Right atrium auricular region (tissue), 2 donors: Measurements from ENCODE around the gene NF1. TPM values are rescaled to one million over a fixed set of nuclear protein-coding genes. Genes with fewer than 3 reads are reported as not detected.

ENCODE experiments used
- DNase-seq: peaks from one replicate; pipeline ENCODE4 v3.0.0-alpha.2; 2019; ENCODE audit warnings: low spot score
- H3K27ac ChIP-seq, 2 donors: fragments of 200-600 bp; sonication (generic); 1 replicate in 1 of 2; 2 replicates in 1 of 2; pipeline ENCODE4 v1.5.1; 2016 to 2019
- H3K27me3 ChIP-seq, 2 donors: fragments of 200-600 bp; sonication (generic); one replicate each; pipeline versions ENCODE4 v1.5.1 to v1.6.0; 2017 to 2019
- H3K36me3 ChIP-seq: fragments of 200-600 bp; sonication (generic); one replicate; pipeline ENCODE4 v1.5.1; 2016
- H3K4me1 ChIP-seq, 2 donors: fragments of 200-600 bp; sonication (generic); one replicate each; pipeline versions ENCODE4 v1.5.1 to v1.6.0; 2017 to 2019
- H3K4me3 ChIP-seq, 2 donors: fragments of 200-600 bp; sonication (generic); 1 replicate in 1 of 2; 2 replicates in 1 of 2; pipeline ENCODE4 v1.5.1; 2017 to 2019; ENCODE audit warnings: mild to moderate bottlenecking in 1 of 2, moderate library complexity in 1 of 2
- H3K9me3 ChIP-seq, 2 donors: fragments of 200-600 bp; sonication (generic); one replicate each; pipeline ENCODE4 v1.5.1; 2019
- total RNA-seq, 2 donors: library from RNA; depleted of rRNA; stranded (reverse); fragments of >200 nt; gene quantifications; one replicate each; pipeline ENCODE4 v1.1.0, GENCODE V29; 2016
- TF ChIP-seq, protein P1 (sequence below), 2 donors: fragments of 200-600 bp; sonication (generic); IDR thresholded peaks; one replicate each; pipeline ENCODE4 v1.5.1; 2019; ENCODE audit warnings: antibody characterized with exemption in 2 of 2

The NF1 gene
- total RNA-seq, 2 donors from 2014 or later, result 47.5 to 51.4 TPM

DNA sequence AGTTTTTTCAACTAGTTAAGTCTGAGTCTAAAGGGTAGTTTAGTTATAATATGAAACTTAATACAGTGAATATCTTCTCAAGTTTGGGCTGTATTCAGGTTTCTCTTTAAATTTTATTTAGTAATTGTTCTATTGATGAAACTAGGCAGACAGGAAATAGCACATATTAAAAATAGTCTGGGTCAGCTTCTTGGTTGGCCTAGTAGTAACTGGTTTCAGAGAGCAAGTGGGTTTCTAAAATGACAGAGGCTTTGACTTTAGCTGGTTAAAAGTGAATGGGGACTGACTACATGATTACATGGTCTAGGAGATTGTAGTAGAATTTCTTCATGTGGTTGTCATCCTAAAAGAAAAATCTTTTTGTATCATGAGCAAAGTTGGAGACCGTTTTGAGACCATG is 155.5 kb downstream of the NF1 start:
- TF ChIP-seq, protein P1, sequence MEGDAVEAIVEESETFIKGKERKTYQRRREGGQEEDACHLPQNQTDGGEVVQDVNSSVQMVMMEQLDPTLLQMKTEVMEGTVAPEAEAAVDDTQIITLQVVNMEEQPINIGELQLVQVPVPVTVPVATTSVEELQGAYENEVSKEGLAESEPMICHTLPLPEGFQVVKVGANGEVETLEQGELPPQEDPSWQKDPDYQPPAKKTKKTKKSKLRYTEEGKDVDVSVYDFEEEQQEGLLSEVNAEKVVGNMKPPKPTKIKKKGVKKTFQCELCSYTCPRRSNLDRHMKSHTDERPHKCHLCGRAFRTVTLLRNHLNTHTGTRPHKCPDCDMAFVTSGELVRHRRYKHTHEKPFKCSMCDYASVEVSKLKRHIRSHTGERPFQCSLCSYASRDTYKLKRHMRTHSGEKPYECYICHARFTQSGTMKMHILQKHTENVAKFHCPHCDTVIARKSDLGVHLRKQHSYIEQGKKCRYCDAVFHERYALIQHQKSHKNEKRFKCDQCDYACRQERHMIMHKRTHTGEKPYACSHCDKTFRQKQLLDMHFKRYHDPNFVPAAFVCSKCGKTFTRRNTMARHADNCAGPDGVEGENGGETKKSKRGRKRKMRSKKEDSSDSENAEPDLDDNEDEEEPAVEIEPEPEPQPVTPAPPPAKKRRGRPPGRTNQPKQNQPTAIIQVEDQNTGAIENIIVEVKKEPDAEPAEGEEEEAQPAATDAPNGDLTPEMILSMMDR (IDR thresholded peaks at IDR 0.05), result no peak
- no peaks in the 10 kb centered on the region for H3K36me3 ChIP-seq
- no peaks in the 10 kb centered on the region for H3K9me3 ChIP-seq
- no peak for DNase-seq
- H3K27ac ChIP-seq, result no peak overlapping the region
- H3K4me1 ChIP-seq, result peaks cover 0 to 16% of the 10 kb centered on the region in 2 donors
- no peak overlapping the region for H3K4me3 ChIP-seq
- H3K27me3 ChIP-seq, result no peaks in the 10 kb centered on the region

DNA sequence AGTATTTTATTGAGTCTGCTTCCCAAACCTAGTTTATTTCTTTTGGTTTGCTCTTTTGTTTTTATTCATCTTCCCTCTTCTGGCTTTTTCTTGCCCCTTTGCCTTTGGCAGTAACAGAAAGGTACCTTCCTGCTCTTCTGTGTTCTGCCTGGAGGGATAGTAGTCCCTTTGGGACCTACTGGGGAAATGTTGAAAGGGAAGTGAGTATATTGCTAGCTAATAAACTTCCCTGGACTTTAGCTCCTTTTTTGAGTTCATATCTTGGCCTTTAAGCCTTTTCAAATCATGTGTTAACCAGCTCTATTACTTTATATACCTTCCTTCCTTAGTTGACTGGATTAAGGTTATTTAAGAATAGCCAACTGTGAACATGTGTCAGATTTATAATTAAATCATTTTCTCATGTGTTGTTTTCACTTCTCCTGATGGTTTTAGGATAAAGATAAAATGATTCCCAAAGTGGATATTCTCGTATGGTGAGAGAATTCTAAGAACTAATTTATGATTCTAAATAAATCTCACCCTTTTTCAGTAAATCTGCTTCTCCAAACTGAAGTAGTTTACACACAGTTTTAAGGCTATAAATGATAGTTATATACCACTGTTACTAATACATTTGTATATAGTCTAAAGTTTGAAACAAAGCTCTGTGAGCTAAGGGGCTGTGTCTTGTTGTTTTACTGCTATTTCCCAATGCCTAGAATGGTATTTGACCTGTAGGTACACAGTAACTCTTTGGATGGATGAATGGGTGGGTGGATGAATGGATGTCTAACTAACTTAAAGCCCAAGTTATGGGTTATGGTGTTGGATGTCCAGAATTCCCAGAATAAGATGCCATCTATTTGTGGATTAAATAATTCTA is 156.6 kb downstream of the NF1 start:
- no peak for DNase-seq
- Histone ChIP-seq H3K36me3 (no peaks in the 10 kb centered on the region), H3K4me3 (no peak overlapping the region), H3K9me3 (no peaks in the 10 kb centered on the region), H3K27ac (no peak overlapping the region), H3K4me1 (peaks cover 0 to 16% of the 10 kb centered on the region in 2 donors), H3K27me3 (no peaks in the 10 kb centered on the region)
- TF ChIP-seq, protein P1 (IDR thresholded peaks at IDR 0.05), result no peak

DNA sequence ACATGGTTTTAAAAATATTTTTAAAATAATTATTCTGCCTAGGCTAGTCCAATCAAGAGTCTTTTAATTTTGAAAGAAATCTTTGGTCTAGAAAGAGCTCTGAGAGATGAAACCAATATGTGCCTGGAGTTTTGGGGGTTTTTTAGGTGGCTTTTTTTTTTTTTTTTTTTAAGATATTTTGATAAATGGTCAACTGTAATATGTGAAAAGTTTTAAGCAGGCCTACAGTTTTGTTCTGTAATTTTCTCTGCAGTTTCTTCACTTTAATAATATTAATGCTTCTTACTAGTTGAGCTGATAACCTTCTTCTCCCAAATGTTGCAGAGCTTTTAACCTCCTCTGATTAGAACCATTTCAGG is 157.2 kb downstream of the NF1 start:
- Histone ChIP-seq H3K9me3 (no peaks in the 10 kb centered on the region), H3K4me3 (no peak overlapping the region), H3K27ac (no peak overlapping the region), H3K27me3 (no peaks in the 10 kb centered on the region), H3K36me3 (no peaks in the 10 kb centered on the region), H3K4me1 (peaks cover 0 to 16% of the 10 kb centered on the region in 2 donors)
- TF ChIP-seq, protein P1 (IDR thresholded peaks at IDR 0.05), result no peak
- no peak for DNase-seq

DNA sequence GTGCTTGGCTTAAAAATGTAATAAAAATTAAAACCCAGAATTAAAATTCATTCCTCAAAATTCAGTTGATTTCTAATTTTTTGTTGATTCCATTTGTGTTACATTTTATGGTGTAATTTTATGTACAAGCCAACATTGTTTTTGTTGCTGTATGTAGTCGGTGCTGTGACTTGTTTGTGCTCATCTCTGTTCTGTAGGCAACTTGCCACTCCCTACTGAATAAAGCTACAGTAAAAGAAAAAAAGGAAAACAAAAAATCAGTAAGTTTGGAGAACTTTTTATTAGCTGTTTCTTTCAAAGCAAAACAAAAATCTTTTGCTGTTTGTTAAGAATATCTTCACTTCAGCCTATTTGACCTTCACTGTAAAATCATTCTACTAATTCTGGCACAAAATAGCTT is 158.0 kb downstream of the NF1 start:
- TF ChIP-seq, protein P1 (IDR thresholded peaks at IDR 0.05), result no peak
- no peaks in the 10 kb centered on the region for H3K9me3 ChIP-seq

DNA sequence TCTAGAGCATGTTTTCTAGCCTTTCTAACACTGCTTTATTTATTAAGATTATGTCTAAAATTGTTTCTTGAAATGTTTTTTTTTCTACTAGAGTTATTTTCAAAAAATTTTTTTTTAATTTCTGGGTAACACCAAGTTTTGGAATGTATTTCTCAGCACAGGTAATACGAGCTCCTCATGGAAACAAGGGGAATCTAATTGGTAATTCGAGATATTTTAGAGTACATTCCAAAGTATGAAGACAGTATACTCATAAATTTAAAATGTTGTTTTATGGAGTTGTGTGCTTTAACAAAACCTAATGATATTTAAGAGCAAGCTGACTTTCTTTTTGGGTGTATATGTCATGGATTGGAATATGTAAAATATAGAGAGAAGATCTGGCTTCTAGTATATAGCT is 159.9 kb downstream of the NF1 start:
- TF ChIP-seq, protein P1 (IDR thresholded peaks at IDR 0.05), result no peak
- H3K4me1 ChIP-seq, result peaks cover 0 to 15% of the 10 kb centered on the region in 2 donors
- peaks cover 4% of the 10 kb centered on the region for H3K36me3 ChIP-seq

More for the DNA sequence above, 158.0 kb downstream of the NF1 start:
- no peak for DNase-seq
- Histone ChIP-seq H3K27me3 (no peaks in the 10 kb centered on the region), H3K4me1 (peaks cover 0 to 16% of the 10 kb centered on the region in 2 donors), H3K27ac (no peak overlapping the region), H3K36me3 (no peaks in the 10 kb centered on the region), H3K4me3 (no peak overlapping the region)

More for the DNA sequence above, 159.9 kb downstream of the NF1 start:
- no peaks in the 10 kb centered on the region for H3K27me3 ChIP-seq
- H3K9me3 ChIP-seq, result no peaks in the 10 kb centered on the region
- no peak for DNase-seq
- no peak overlapping the region for H3K27ac ChIP-seq
- H3K4me3 ChIP-seq, result no peak overlapping the region
